ENCODE data around the gene SPDYE8. TPM values are rescaled to one million over a fixed set of nuclear protein-coding genes. Genes with fewer than 3 reads are reported as not detected.

SPDYE8 gene, protein sequence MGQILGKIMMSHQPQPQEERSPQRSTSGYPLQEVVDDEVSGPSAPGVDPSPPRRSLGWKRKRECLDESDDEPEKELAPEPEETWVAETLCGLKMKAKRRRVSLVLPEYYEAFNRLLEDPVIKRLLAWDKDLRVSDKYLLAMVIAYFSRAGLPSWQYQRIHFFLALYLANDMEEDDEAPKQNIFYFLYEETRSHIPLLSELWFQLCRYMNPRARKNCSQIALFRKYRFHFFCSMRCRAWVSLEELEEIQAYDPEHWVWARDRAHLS
- not detected in 5 replicates for total RNA-seq (2022; extraction: Qiagen RNA extraction; ENCODE audit: low read depth)

DNA sequence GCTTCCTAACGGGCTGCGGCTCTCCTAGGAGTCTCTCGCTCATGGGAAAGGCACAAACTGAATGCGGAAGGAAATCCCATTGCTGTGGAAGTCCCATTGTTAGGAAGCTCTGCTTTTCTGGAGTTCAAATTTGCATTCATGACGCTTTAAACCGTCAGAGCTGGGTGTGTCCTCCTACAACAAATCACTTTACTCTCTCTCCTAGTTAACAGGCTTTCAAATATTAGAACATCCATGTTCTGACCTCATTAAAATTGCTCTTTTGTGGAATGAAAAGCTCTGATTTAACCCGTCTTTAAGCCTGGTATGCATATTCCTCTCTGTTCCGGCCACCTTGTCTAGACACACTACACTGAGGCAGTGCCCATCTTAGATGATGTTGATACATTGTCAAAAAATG lies at the start of gene SPDYE8:
Gene SPDYE8 (minus strand): TSS at position 101 of the 400 bp plus-strand sequence. CDS start 1,800 bp downstream, outside the sequence.

DNA sequence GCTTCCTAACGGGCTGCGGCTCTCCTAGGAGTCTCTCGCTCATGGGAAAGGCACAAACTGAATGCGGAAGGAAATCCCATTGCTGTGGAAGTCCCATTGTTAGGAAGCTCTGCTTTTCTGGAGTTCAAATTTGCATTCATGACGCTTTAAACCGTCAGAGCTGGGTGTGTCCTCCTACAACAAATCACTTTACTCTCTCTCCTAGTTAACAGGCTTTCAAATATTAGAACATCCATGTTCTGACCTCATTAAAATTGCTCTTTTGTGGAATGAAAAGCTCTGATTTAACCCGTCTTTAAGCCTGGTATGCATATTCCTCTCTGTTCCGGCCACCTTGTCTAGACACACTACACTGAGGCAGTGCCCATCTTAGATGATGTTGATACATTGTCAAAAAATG lies 28.2 kb upstream of the SPDYE8 start, which contains the start of gene SPDYE11:
Gene SPDYE11 (minus strand): TSS at position 101 of the 400 bp plus-strand sequence. CDS start 1,800 bp downstream, outside the sequence.

Other genes starting within 250 kb of the SPDYE8 start
- 2.7 to 3.4 TPM (median 3.1 TPM) in 5 replicates for gene TYW1B, start 201.6 kb downstream of the SPDYE8 start, total RNA-seq (2022; extraction: Qiagen RNA extraction; ENCODE audit: low read depth)
- gene POM121, start 104.7 kb downstream of the SPDYE8 start, total RNA-seq (2022; extraction: Qiagen RNA extraction; ENCODE audit: low read depth), result 37.5 to 43.0 TPM (median 39.6 TPM) in 5 replicates
- 0.27 to 0.69 TPM (median 0.45 TPM) in 5 replicates for gene TRIM74, start 60.3 kb downstream of the SPDYE8 start, total RNA-seq (2022; extraction: Qiagen RNA extraction; ENCODE audit: low read depth)
- not detected in 5 replicates for gene SPDYE11, start 28.1 kb upstream of the SPDYE8 start, total RNA-seq (2022; extraction: Qiagen RNA extraction; ENCODE audit: low read depth)
- not detected in 5 replicates for gene SPDYE9, start 56.3 kb upstream of the SPDYE8 start, total RNA-seq (2022; extraction: Qiagen RNA extraction; ENCODE audit: low read depth)

Measured in A549 treated with CpdA at 1 μM for 4 hours (cell line).